HepG2 (cell line): ENCODE measurements around the gene SLC6A12. TPM values are rescaled to one million over a fixed set of nuclear protein-coding genes. Genes with fewer than 3 reads are reported as not detected.

Experiments
- ATAC-seq: fragments of 200-7000 bp; cut with Tn5 transposase; 3 replicates; pipeline ENCODE4 v1.9.1; 2020; ENCODE audit warnings: mild to moderate bottlenecking, moderate library complexity
- BruUV-seq: library from RNA; stranded (reverse); fragments of 400-500 nt; replicated peaks from 2 replicates; lab custom pipeline; 2021; lab: Mats Ljungman, UMichigan
- CTCF ChIA-PET: fragments of 300-600 bp; formaldehyde crosslinking; extraction: SDS; loops from one replicate; lab custom pipeline; 2021; ENCODE audit warnings: low total read pairs, inconsistent platforms, low intra/inter-chr PET ratio; lab: Yijun Ruan, JAX
- POLR2A ChIA-PET: fragments of 350-600 bp; sonication (Branson Sonifier 250); formaldehyde crosslinking; loops from one replicate; lab custom pipeline; 2020; ENCODE audit warnings: antibody characterized with exemption, inconsistent platforms; lab: Yijun Ruan, JAX
- DNase-seq: peaks from one replicate; pipeline ENCODE4 v3.0.0-alpha.2; 2015; ENCODE audit warnings: low spot score
- FAIRE-seq: peaks from 3 replicates; lab custom pipeline; 2011; peaks lifted over from hg19 to GRCh38; lab: Jason Lieb, UNC
- H2AFZ ChIP-seq: one replicate; pipeline ENCODE4 v1.6.1; 2011; ENCODE audit warnings: low read length, inconsistent platforms
- H3K27ac ChIP-seq: fragments of 300-600 bp; 3 replicates; pipeline ENCODE4 v1.8.0; 2011; ENCODE audit warnings: mixed run types, mild to moderate bottlenecking, mixed read lengths, low read length, inconsistent platforms; ENCODE audit not compliant: insufficient read depth; ENCODE audit errors: extremely low read length
- H3K27me3 ChIP-seq, 2 experiments: fragments of 200-600 bp in 1 of 2; 2 replicates in 1 of 2; 3 replicates in 1 of 2; pipeline versions ENCODE4 v1.6.0 to v1.8.0; 2011; ENCODE audit warnings: low read length in 2 of 2, mild to moderate bottlenecking in 2 of 2, moderate library complexity in 2 of 2, inconsistent platforms in 1 of 2; ENCODE audit not compliant: insufficient read depth in 2 of 2, control insufficient read depth in 1 of 2
- H3K36me3 ChIP-seq, 2 experiments: fragments of 200-600 bp in 1 of 2; replicated peaks in 1 of 2; 2 replicates in 1 of 2; 3 replicates in 1 of 2; pipeline versions ENCODE4 v1.5.1 to v1.8.0; 2011; ENCODE audit warnings: low read length in 2 of 2, inconsistent platforms in 1 of 2; ENCODE audit not compliant: insufficient read depth in 2 of 2, control insufficient read depth in 1 of 2
- H3K4me1 ChIP-seq: 2 replicates; pipeline ENCODE4 v1.5.1; 2012; ENCODE audit warnings: low read length, inconsistent platforms; ENCODE audit not compliant: insufficient read depth
- H3K4me2 ChIP-seq: 2 replicates; pipeline ENCODE4 v1.6.0; 2011; ENCODE audit warnings: low read depth, low read length, inconsistent platforms
- H3K4me3 ChIP-seq, 3 experiments: fragments of 200-600 bp in 1 of 3; sonication (generic), shearing (Covaris generic) in 1 of 3; replicated peaks in 1 of 3; 2 replicates each; pipeline ENCODE4 v1.5.1; 2011 to 2016; ENCODE audit warnings: low read length in 3 of 3, inconsistent platforms in 2 of 3, low read depth in 2 of 3, mild to moderate bottlenecking in 2 of 3, control low read depth in 1 of 3, mixed read lengths in 1 of 3; ENCODE audit not compliant: insufficient read depth in 1 of 3
- H3K79me2 ChIP-seq: one replicate; pipeline ENCODE4 v1.6.1; 2011; ENCODE audit warnings: low read length, inconsistent platforms; ENCODE audit not compliant: insufficient read depth
- H3K9ac ChIP-seq: 2 replicates; pipeline ENCODE4 v1.6.0; 2011; ENCODE audit warnings: mild to moderate bottlenecking, low read depth, low read length, inconsistent platforms; ENCODE audit not compliant: insufficient read depth
- H3K9me3 ChIP-seq: 2 replicates; pipeline ENCODE4 v1.5.1; 2012; ENCODE audit warnings: mild to moderate bottlenecking, low read length
- H4K20me1 ChIP-seq: 2 replicates; pipeline ENCODE4 v1.6.0; 2011; ENCODE audit warnings: inconsistent platforms, mild to moderate bottlenecking, low read length, moderate library complexity; ENCODE audit not compliant: insufficient read depth
- ETV5 ChIP-seq: IDR thresholded peaks from 2 replicates; pipeline ENCODE4 v1.6.1; 2018; ENCODE audit warnings: missing biosample characterization, missing genetic modification reagents, inconsistent platforms, borderline replicate concordance
- FOXM1 ChIP-seq: sonication (generic); formaldehyde crosslinking; IDR thresholded peaks from 2 replicates; pipeline ENCODE4 v1.5.0; 2020; ENCODE audit warnings: missing genetic modification reagents
- GTF3A ChIP-seq: sonication (generic); formaldehyde crosslinking; conservative IDR thresholded peaks from 2 replicates; pipeline ENCODE4 v1.4.0; 2020; ENCODE audit warnings: mild to moderate bottlenecking, missing genetic modification reagents
- HDAC1 ChIP-seq: sonication (generic); formaldehyde crosslinking; IDR thresholded peaks from 2 replicates; pipeline ENCODE4 v1.5.1; 2020; ENCODE audit warnings: mild to moderate bottlenecking, missing genetic modification reagents
- KDM4B ChIP-seq: sonication (generic); formaldehyde crosslinking; IDR thresholded peaks from 2 replicates; pipeline ENCODE4 v1.4.0; 2020; ENCODE audit warnings: missing genetic modification reagents
- MTA1 ChIP-seq: sonication (generic); formaldehyde crosslinking; IDR thresholded peaks from 2 replicates; pipeline ENCODE4 v1.4.0; 2020; ENCODE audit warnings: missing genetic modification reagents, mild to moderate bottlenecking, borderline replicate concordance
- NONO ChIP-seq, 2 experiments: fragments of 450-650 bp in 1 of 2; sonication (generic) in 1 of 2; formaldehyde crosslinking in 1 of 2; IDR thresholded peaks in 1 of 2; conservative IDR thresholded peaks in 1 of 2; 2 replicates each; pipeline versions ENCODE4 v1.6.1 to v1.8.0; 2017 to 2022; ENCODE audit warnings: mild to moderate bottlenecking in 1 of 2, missing genetic modification reagents in 1 of 2, moderate library complexity in 1 of 2
- RARA ChIP-seq: IDR thresholded peaks from 2 replicates; pipeline ENCODE4 v1.6.1; 2016; ENCODE audit warnings: missing genetic modification reagents, missing compliant biosample characterization
- SMAD1 ChIP-seq: sonication (generic); formaldehyde crosslinking; IDR thresholded peaks from 2 replicates; pipeline ENCODE4 v1.4.0; 2020; ENCODE audit warnings: missing genetic modification reagents, low read depth, mild to moderate bottlenecking, borderline replicate concordance
- SMC3 ChIP-seq: IDR thresholded peaks from 2 replicates; pipeline ENCODE4 v1.6.1; 2011; ENCODE audit warnings: low read length, improper control_type of control experiment
- THRA ChIP-seq: sonication (generic); formaldehyde crosslinking; IDR thresholded peaks from 2 replicates; pipeline ENCODE4 v1.4.0; 2020; ENCODE audit warnings: missing genetic modification reagents, borderline replicate concordance
- YY1 ChIP-seq: IDR thresholded peaks from 2 replicates; pipeline ENCODE4 v1.6.1; 2011; ENCODE audit warnings: low read length, low read depth, moderate library complexity, mild to moderate bottlenecking; ENCODE audit not compliant: insufficient read depth, insufficient replicate concordance
- ZBTB1 ChIP-seq: sonication (generic); formaldehyde crosslinking; IDR thresholded peaks from 2 replicates; pipeline ENCODE4 v1.4.0; 2020; ENCODE audit warnings: missing genetic modification reagents, borderline replicate concordance
- ZBTB34 ChIP-seq: sonication (generic); formaldehyde crosslinking; IDR thresholded peaks from 2 replicates; pipeline ENCODE4 v1.8.0; 2022; ENCODE audit warnings: mild to moderate bottlenecking, missing genetic modification reagents
- ZFP41 ChIP-seq: sonication (generic); formaldehyde crosslinking; IDR thresholded peaks from 2 replicates; pipeline ENCODE4 v1.4.0; 2020; ENCODE audit warnings: mild to moderate bottlenecking, missing genetic modification reagents, borderline replicate concordance
- ZNF331 ChIP-seq: sonication (generic); formaldehyde crosslinking; IDR thresholded peaks from 2 replicates; pipeline ENCODE4 v1.4.0; 2020; ENCODE audit warnings: missing genetic modification reagents
- ZNF512 ChIP-seq: sonication (generic); formaldehyde crosslinking; IDR thresholded peaks from 2 replicates; pipeline ENCODE4 v1.4.0; 2020; ENCODE audit warnings: mild to moderate bottlenecking, missing genetic modification reagents
- ZNF550 ChIP-seq: sonication (generic); formaldehyde crosslinking; IDR thresholded peaks from 2 replicates; pipeline ENCODE4 v1.4.0; 2020; ENCODE audit warnings: mild to moderate bottlenecking, missing genetic modification reagents, borderline replicate concordance
- ZNF556 ChIP-seq: sonication (generic); formaldehyde crosslinking; IDR thresholded peaks from 2 replicates; pipeline ENCODE4 v1.4.0; 2020; ENCODE audit warnings: mild to moderate bottlenecking, missing genetic modification reagents, borderline replicate concordance
- ZNF776 ChIP-seq: sonication (generic); formaldehyde crosslinking; IDR thresholded peaks from 2 replicates; pipeline ENCODE4 v1.4.0; 2020; ENCODE audit warnings: mild to moderate bottlenecking, missing genetic modification reagents
- WGBS: methylation state at CpG from one replicate; pipeline ENCODE4 v1.1.6; 2017; ENCODE audit warnings: low lambda C conversion rate; 5-methylcytosine and 5-hydroxymethylcytosine counted together
- in situ Hi-C: cut with HindIII; loops from 2 replicates; pipeline ENCODE4 v1.10.0; 2017; ENCODE audit warnings: low pct_unique_long_range_greater_than_20kb; ENCODE audit not compliant: extremely low pct_ligation_motif_present
- intact Hi-C: fragments of 100-400 bp; cut with micrococcal nuclease; formaldehyde crosslinking; loops from one replicate; pipeline ENCODE4 v1.10.0; 2022; ENCODE audit not compliant: unreplicated experiment
- polyA plus RNA-seq, 8 experiments: library from polyadenylated mRNA; depleted of rRNA in 3 of 8; stranded (reverse) in 7 of 8; unstranded in 1 of 8; fragments of >200 nt; fragmentation: Illumina TruSeq in 4 of 8; extraction: Trizol in 4 of 8; gene quantifications; 2 replicates each; pipeline versions ENCODE4 v1.2.1 to v1.2.3, GENCODE V29; 2011 to 2016; ENCODE audit warnings: low read depth in 4 of 8, missing spikeins in 1 of 8, mixed read lengths in 1 of 8; ENCODE audit not compliant: insufficient read depth in 1 of 8
- total RNA-seq, 5 experiments: library from RNA; depleted of rRNA; stranded (reverse); fragments of >200 nt; fragmentation: Illumina TruSeq; extraction: Trizol; gene quantifications; 2 replicates each; pipeline ENCODE4 v1.2.3, GENCODE V29; 2016; ENCODE audit warnings: low read depth in 1 of 5

SLC6A12 gene
- total and polyA plus RNA-seq, 2 of the 13 experiments (the other 11 are each of a cell fraction or from before 2014, with no cell fraction given) = 3.7 to 18.8 TPM

GRCh38 chr12:219891-220352, 6.0 kb upstream of the SLC6A12 start:
- Histone ChIP-seq H3K4me1 (peaks cover 16% of the 10 kb centered on the region), H3K27me3 (peaks cover 1 to 3% of the 10 kb centered on the region in 2 experiments; a peak in 1 of 5 replicates), H3K4me3 (no peak overlapping the region; a peak in 1 of 6 replicates), H3K9me3 (no peaks in the 10 kb centered on the region), H3K79me2 (no peaks in the 10 kb centered on the region), H2AFZ (no peak overlapping the region), H3K9ac (no peak overlapping the region), H4K20me1 (no peaks in the 10 kb centered on the region), H3K4me2 (peak overlapping the region; percentile 28; the same call in 1 of the 2 replicates), H3K36me3 (no peaks in the 10 kb centered on the region), H3K27ac (no peak overlapping the region)
- ATAC-seq = peak; percentile 95
- WGBS = 18% methylated on average over 5 of the region's 17 CpGs
- POLR2A ChIA-PET = interaction anchor here (0.5 to 1.7 kb wide), 5 partner anchors 9 to 75 kb away, joined by 4 to 14 read pairs (median 4); no protein-coding TSS in a partner anchor
- peak; percentile 69 for DNase-seq
- in situ Hi-C loops (no loop called here), intact Hi-C loops (no loop called here)
- no TSS peak for BruUV-seq
- peak; percentile 21 for FAIRE-seq
- CTCF ChIA-PET = interaction anchor here (1.3 to 1.9 kb wide), 3 partner anchors 31 to 53 kb away, joined by 3 to 11 read pairs (median 4); no protein-coding TSS in a partner anchor
- no peak for TF ChIP-seq SMAD1
- 0 out of 2 replicates have a peak, but pooled peaks have one; percentile 43 for TF ChIP-seq GTF3A
- TF ChIP-seq ZNF556 = 0 out of 2 replicates have a peak, but pooled peaks have one; percentile 30
- no peak for TF ChIP-seq ZNF550 (CRISPR knock-in tag)
- peak; percentile 58; the same call in 1 of the 2 replicates for TF ChIP-seq THRA (CRISPR knock-in tag)
- no peak for TF ChIP-seq ZFP41 (CRISPR knock-in tag)
- TF ChIP-seq ZNF776 (CRISPR knock-in tag) = no peak
- peak; percentile 90 for TF ChIP-seq ETV5
- 0 out of 2 replicates have a peak, but pooled peaks have one; percentile 22 for TF ChIP-seq MTA1 (CRISPR knock-in tag)
- TF ChIP-seq HDAC1 (CRISPR knock-in tag) = peak; percentile 21; the same call in 1 of the 2 replicates
- no peak for TF ChIP-seq FOXM1
- TF ChIP-seq YY1 = peak; percentile 19
- no peak for TF ChIP-seq NONO (IDR thresholded peaks at IDR 0.05)
- peak; percentile 44; the same call in 1 of the 2 replicates for TF ChIP-seq NONO (CRISPR knock-in tag; conservative IDR thresholded peaks at IDR 0.05)
- TF ChIP-seq ZNF512 (CRISPR knock-in tag) = no peak
- 0 out of 2 replicates have a peak, but pooled peaks have one; percentile 23 for TF ChIP-seq RARA (CRISPR knock-in tag)
- no peak for TF ChIP-seq ZBTB34
- TF ChIP-seq KDM4B (CRISPR knock-in tag) = peak; percentile 72; the same call in 1 of the 2 replicates
- TF ChIP-seq ZNF331 (CRISPR knock-in tag) = peak; percentile 38; the same call in 1 of the 2 replicates
- TF ChIP-seq ZBTB1 (CRISPR knock-in tag) = no peak
- TF ChIP-seq SMC3 = peak; percentile 78
